HFFc6 (cell line): Measurements from ENCODE around the gene GPR32. TPM values are rescaled to one million over a fixed set of nuclear protein-coding genes. Genes with fewer than 3 reads are reported as not detected.
"Not testable (repeated sequence)": the region's sequence is repeated elsewhere in the genome, so short reads cannot be mapped to it uniquely, and the experiment has no call there.

ENCODE experiments used
- DNase-seq: peaks from one replicate; pipeline ENCODE4 v3.0.0-alpha.2; 2018
- H3K27ac Mint-ChIP-seq: 2 replicates; pipeline ENCODE4 v1.8.0; 2020; ENCODE audit warnings: mild to moderate bottlenecking, mixed read lengths
- H3K27me3 Mint-ChIP-seq: 2 replicates; pipeline ENCODE4 v1.8.0; 2021; ENCODE audit warnings: mild to moderate bottlenecking, moderate library complexity, mixed read lengths; ENCODE audit not compliant: insufficient read depth
- H3K36me3 Mint-ChIP-seq: 2 replicates; pipeline ENCODE4 v1.8.0; 2021; ENCODE audit warnings: low read depth, mixed read lengths
- H3K4me1 Mint-ChIP-seq: 2 replicates; pipeline ENCODE4 v1.8.0; 2020; ENCODE audit warnings: low read depth, mixed read lengths
- H3K4me3 Mint-ChIP-seq: 2 replicates; pipeline ENCODE4 v1.8.0; 2020; ENCODE audit warnings: mild to moderate bottlenecking, moderate library complexity, mixed read lengths
- H3K9me3 Mint-ChIP-seq: 2 replicates; pipeline ENCODE4 v1.8.0; 2020; ENCODE audit warnings: mild to moderate bottlenecking, mixed read lengths
- CTCF ChIP-seq: fragments of 200-600 bp; sonication (generic); IDR thresholded peaks from 2 replicates; pipeline ENCODE4 v1.5.0; 2021; ENCODE audit warnings: antibody characterized with exemption, mild to moderate bottlenecking
- total RNA-seq, 6 experiments: library from RNA; stranded (reverse); fragmentation: NEBNext Ultra II Directional; extraction: Animal tissue kit (Norgen Biotek cat#: 25700); gene quantifications; 2 replicates in 1 of 6; 3 replicates in 5 of 6; pipeline ENCODE4 v1.2.3, GENCODE V29; 2021

The GPR32 gene
- total RNA-seq, 6 experiments from 2014 or later: not detected

- Mint-ChIP-seq H3K27ac (no peak overlapping the region), H3K4me1 (peaks cover 9% of the 10 kb centered on the region), H3K9me3 (no peaks in the 10 kb centered on the region), H3K36me3 (no peaks in the 10 kb centered on the region), H3K4me3 (no peak overlapping the region), H3K27me3 (peaks cover 11% of the 10 kb centered on the region)
- TF ChIP-seq CTCF: no peak
- DNase-seq: no peak
Measured at GRCh38 chr19:50768277-50768676, 2.0 kb upstream of the GPR32 start.

- H3K36me3 Mint-ChIP-seq: no peaks in the 10 kb centered on the region
- peaks cover 16% of the 10 kb centered on the region for H3K27me3 Mint-ChIP-seq
- peaks cover 9% of the 10 kb centered on the region for H3K4me1 Mint-ChIP-seq
- no peak overlapping the region for H3K4me3 Mint-ChIP-seq
- H3K27ac Mint-ChIP-seq: no peak overlapping the region
- no peak for TF ChIP-seq CTCF
- no peak for DNase-seq
- H3K9me3 Mint-ChIP-seq: no peaks in the 10 kb centered on the region
Measured at GRCh38 chr19:50770888-50771287, 624 bp downstream of the GPR32 start.

- H3K27ac Mint-ChIP-seq: no peak overlapping the region
- peaks cover 1% of the 10 kb centered on the region for H3K4me1 Mint-ChIP-seq
- no peaks in the 10 kb centered on the region for H3K36me3 Mint-ChIP-seq
- H3K27me3 Mint-ChIP-seq: peaks cover 13% of the 10 kb centered on the region
- DNase-seq: no peak
- no peak for TF ChIP-seq CTCF
- H3K4me3 Mint-ChIP-seq: no peak overlapping the region
- H3K9me3 Mint-ChIP-seq: no peaks in the 10 kb centered on the region
Measured at GRCh38 chr19:50772476-50772875, 2.2 kb downstream of the GPR32 start.

GRCh38 chr19:50772912-50773311 lies 2.6 kb downstream of the GPR32 start:
- H3K27ac Mint-ChIP-seq, H3K4me3 Mint-ChIP-seq, H3K4me1 Mint-ChIP-seq, DNase-seq, H3K36me3 Mint-ChIP-seq, H3K9me3 Mint-ChIP-seq: not testable (repeated sequence)
- peaks cover 15% of the 10 kb centered on the region for H3K27me3 Mint-ChIP-seq

GRCh38 chr19:50773454-50773853 lies 3.2 kb downstream of the GPR32 start:
- H3K27ac Mint-ChIP-seq, DNase-seq, H3K4me1 Mint-ChIP-seq, H3K9me3 Mint-ChIP-seq, H3K36me3 Mint-ChIP-seq, H3K4me3 Mint-ChIP-seq: not testable (repeated sequence)
- peaks cover 19% of the 10 kb centered on the region for H3K27me3 Mint-ChIP-seq

- Mint-ChIP-seq H3K4me1 (no peaks in the 10 kb centered on the region), H3K36me3 (no peaks in the 10 kb centered on the region; the same call in 1 of the 2 replicates), H3K27ac (no peak overlapping the region), H3K4me3 (no peak overlapping the region), H3K9me3 (no peaks in the 10 kb centered on the region), H3K27me3 (peaks cover 23% of the 10 kb centered on the region)
- no peak for TF ChIP-seq CTCF
- DNase-seq: no peak
Measured at GRCh38 chr19:50776131-50776530, 5.9 kb downstream of the GPR32 start.

- H3K9me3 Mint-ChIP-seq: no peaks in the 10 kb centered on the region
- H3K27me3 Mint-ChIP-seq: peaks cover 28% of the 10 kb centered on the region
- no peak overlapping the region for H3K4me3 Mint-ChIP-seq
- TF ChIP-seq CTCF: no peak
- no peaks in the 10 kb centered on the region for H3K4me1 Mint-ChIP-seq
- H3K27ac Mint-ChIP-seq: no peak overlapping the region
- H3K36me3 Mint-ChIP-seq: no peaks in the 10 kb centered on the region; the same call in 1 of the 2 replicates
- DNase-seq: no peak
Measured at GRCh38 chr19:50777261-50777660, 7.0 kb downstream of the GPR32 start.
